GM23338 (cell line): ENCODE data around the gene DDX20.

Source experiments
- CTCF ChIP-seq, 2 experiments: fragments of 200-600 bp in 1 of 2; sonication (generic) in 1 of 2; conservative IDR thresholded peaks; 2 replicates each; pipeline versions ENCODE4 v1.5.1 to v1.6.1; 2016 to 2017; ENCODE audit warnings: antibody characterized with exemption in 2 of 2, low read depth in 2 of 2, mild to moderate bottlenecking in 2 of 2, moderate library complexity in 1 of 2
- EZH2 ChIP-seq: fragments of 200-600 bp; sonication (generic); IDR thresholded peaks from one replicate; pipeline ENCODE4 v1.8.0; 2017; ENCODE audit warnings: antibody characterized with exemption, mild to moderate bottlenecking, low read depth; ENCODE audit not compliant: unreplicated experiment
- EZH2phosphoT487 ChIP-seq: fragments of 200-600 bp; sonication (generic); IDR thresholded peaks from one replicate; pipeline ENCODE4 v1.8.1; 2018; ENCODE audit warnings: antibody characterized with exemption; ENCODE audit not compliant: unreplicated experiment
- TF ChIP-seq, protein P1 (sequence below): IDR thresholded peaks from one replicate; pipeline ENCODE4 v1.6.1; 2018; ENCODE audit warnings: antibody characterized with exemption; ENCODE audit not compliant: unreplicated experiment

DNA sequence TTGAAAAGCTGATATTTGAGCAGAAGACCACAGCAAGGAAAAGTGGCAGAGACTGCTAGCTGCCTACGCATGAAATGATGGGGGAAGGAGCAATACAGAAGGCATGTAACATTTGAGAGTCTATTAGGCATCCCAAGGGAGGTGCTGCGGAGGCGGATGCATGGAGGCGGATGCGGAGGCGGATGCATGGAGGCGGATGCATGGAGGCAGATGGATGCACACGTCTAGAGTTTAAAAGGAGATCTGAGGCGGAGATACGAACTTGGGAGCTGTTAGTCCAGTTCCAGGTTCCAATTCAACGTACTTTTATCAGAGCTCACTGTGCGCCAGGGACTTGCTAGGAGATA is 744 bp upstream of the DDX20 start:
- TF ChIP-seq EZH2, result no peak
- no peak for TF ChIP-seq CTCF (conservative IDR thresholded peaks at IDR 0.05; ENCODE audit: low read depth in 2 of 2)
- TF ChIP-seq EZH2phosphoT487, result no peak
- TF ChIP-seq, protein P1, sequence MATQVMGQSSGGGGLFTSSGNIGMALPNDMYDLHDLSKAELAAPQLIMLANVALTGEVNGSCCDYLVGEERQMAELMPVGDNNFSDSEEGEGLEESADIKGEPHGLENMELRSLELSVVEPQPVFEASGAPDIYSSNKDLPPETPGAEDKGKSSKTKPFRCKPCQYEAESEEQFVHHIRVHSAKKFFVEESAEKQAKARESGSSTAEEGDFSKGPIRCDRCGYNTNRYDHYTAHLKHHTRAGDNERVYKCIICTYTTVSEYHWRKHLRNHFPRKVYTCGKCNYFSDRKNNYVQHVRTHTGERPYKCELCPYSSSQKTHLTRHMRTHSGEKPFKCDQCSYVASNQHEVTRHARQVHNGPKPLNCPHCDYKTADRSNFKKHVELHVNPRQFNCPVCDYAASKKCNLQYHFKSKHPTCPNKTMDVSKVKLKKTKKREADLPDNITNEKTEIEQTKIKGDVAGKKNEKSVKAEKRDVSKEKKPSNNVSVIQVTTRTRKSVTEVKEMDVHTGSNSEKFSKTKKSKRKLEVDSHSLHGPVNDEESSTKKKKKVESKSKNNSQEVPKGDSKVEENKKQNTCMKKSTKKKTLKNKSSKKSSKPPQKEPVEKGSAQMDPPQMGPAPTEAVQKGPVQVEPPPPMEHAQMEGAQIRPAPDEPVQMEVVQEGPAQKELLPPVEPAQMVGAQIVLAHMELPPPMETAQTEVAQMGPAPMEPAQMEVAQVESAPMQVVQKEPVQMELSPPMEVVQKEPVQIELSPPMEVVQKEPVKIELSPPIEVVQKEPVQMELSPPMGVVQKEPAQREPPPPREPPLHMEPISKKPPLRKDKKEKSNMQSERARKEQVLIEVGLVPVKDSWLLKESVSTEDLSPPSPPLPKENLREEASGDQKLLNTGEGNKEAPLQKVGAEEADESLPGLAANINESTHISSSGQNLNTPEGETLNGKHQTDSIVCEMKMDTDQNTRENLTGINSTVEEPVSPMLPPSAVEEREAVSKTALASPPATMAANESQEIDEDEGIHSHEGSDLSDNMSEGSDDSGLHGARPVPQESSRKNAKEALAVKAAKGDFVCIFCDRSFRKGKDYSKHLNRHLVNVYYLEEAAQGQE, result no peak
